ENCODE results near the gene SLC2A6. TPM values are rescaled to one million over a fixed set of nuclear protein-coding genes. Genes with fewer than 3 reads are reported as not detected.

The SLC2A6 gene
- total RNA-seq, 1 experiment from 2014 or later = 18.7 TPM

- no peak overlapping the region for H3K4ac ChIP-seq (ENCODE audit: low read depth, low read length)
- H3K79me2 ChIP-seq (ENCODE audit: insufficient read depth, low read length) = no peaks in the 10 kb centered on the region
- no peak overlapping the region for H2BK15ac ChIP-seq (ENCODE audit: low read depth, low read length)
- no peak overlapping the region for H2AK5ac ChIP-seq (ENCODE audit: insufficient read length, low read length)
- H4K20me1 ChIP-seq (ENCODE audit: control insufficient read depth, insufficient read depth, insufficient read length) = no peaks in the 10 kb centered on the region
- no peaks in the 10 kb centered on the region; the same call in 1 of the 2 replicates for H3K27me3 Mint-ChIP-seq (ENCODE audit: low read depth)
- no peaks in the 10 kb centered on the region for H3K4me1 Mint-ChIP-seq
- no peaks in the 10 kb centered on the region for H3K23me2 ChIP-seq (ENCODE audit: insufficient read length, low read depth, low read length, poor library complexity, severe bottlenecking)
- H3K56ac ChIP-seq (ENCODE audit: insufficient read length, low read depth, low read length) = no peak overlapping the region
- H3K9me3 Mint-ChIP-seq = no peaks in the 10 kb centered on the region
- TF ChIP-seq, protein P1, sequence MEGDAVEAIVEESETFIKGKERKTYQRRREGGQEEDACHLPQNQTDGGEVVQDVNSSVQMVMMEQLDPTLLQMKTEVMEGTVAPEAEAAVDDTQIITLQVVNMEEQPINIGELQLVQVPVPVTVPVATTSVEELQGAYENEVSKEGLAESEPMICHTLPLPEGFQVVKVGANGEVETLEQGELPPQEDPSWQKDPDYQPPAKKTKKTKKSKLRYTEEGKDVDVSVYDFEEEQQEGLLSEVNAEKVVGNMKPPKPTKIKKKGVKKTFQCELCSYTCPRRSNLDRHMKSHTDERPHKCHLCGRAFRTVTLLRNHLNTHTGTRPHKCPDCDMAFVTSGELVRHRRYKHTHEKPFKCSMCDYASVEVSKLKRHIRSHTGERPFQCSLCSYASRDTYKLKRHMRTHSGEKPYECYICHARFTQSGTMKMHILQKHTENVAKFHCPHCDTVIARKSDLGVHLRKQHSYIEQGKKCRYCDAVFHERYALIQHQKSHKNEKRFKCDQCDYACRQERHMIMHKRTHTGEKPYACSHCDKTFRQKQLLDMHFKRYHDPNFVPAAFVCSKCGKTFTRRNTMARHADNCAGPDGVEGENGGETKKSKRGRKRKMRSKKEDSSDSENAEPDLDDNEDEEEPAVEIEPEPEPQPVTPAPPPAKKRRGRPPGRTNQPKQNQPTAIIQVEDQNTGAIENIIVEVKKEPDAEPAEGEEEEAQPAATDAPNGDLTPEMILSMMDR (conservative IDR thresholded peaks at IDR 0.05) = no peak
- H3K27ac ChIP-seq (ENCODE audit: insufficient read length, low read depth, low read length) = no peak overlapping the region
- H3K14ac ChIP-seq (ENCODE audit: insufficient read depth, low read length) = no peak overlapping the region; the same call in 1 of the 2 replicates
- no peak overlapping the region for H3K18ac ChIP-seq (ENCODE audit: insufficient read length, low read depth, low read length)
- no peak overlapping the region for H4K5ac ChIP-seq (ENCODE audit: insufficient read length, low read depth, low read length)
- H2AFZ ChIP-seq (ENCODE audit: low read length) = no peak overlapping the region
- no peak overlapping the region for H4K91ac ChIP-seq (ENCODE audit: insufficient read length, low read depth, low read length)
- H3K79me1 ChIP-seq (ENCODE audit: insufficient read depth, low read depth, low read length, poor library complexity, severe bottlenecking) = no peaks in the 10 kb centered on the region
- H3K36me3 Mint-ChIP-seq (ENCODE audit: insufficient read depth in 1 of 3, low read depth in 3 of 3) = no peaks in the 10 kb centered on the region; a peak in 1 of 7 replicates
- H3K27ac Mint-ChIP-seq = no peak overlapping the region
- H3K4me3 Mint-ChIP-seq = no peak overlapping the region
- no peak overlapping the region for H2BK20ac ChIP-seq (ENCODE audit: low read depth, low read length, poor library complexity, severe bottlenecking)
- H2BK5ac ChIP-seq (ENCODE audit: insufficient read length, low read length) = no peak overlapping the region
- no peak overlapping the region for H2BK12ac ChIP-seq (ENCODE audit: insufficient read length, low read depth, low read length)
- H3K9ac ChIP-seq (ENCODE audit: extremely low read depth, insufficient read length, low read length) = no peak overlapping the region
- no peak overlapping the region for H3K23ac ChIP-seq (ENCODE audit: insufficient read length, low read depth, low read length)
- H3T11ph ChIP-seq (ENCODE audit: low read length) = no peak overlapping the region
- H3K4me1 ChIP-seq (ENCODE audit: insufficient read depth, low read length) = no peaks in the 10 kb centered on the region
- H3K27me3 ChIP-seq (ENCODE audit: insufficient read depth, low read length) = no peaks in the 10 kb centered on the region
- no peak overlapping the region for H4K8ac ChIP-seq (replicated peaks; ENCODE audit: insufficient read length, low read depth, low read length)
- no peaks in the 10 kb centered on the region for H3K9me3 ChIP-seq (ENCODE audit: control insufficient read depth, low read depth, low read length)
- no CpG with 5 or more reads among the region's 8 CpGs for WGBS (ENCODE audit: extremely low coverage, insufficient read length, low lambda C conversion rate)
- no peak for DNase-seq
- H3K4me2 ChIP-seq (ENCODE audit: insufficient read depth, insufficient read length, low read length) = no peak overlapping the region
- H2BK120ac ChIP-seq (ENCODE audit: low read depth, low read length, poor library complexity, severe bottlenecking) = no peak overlapping the region
These were observed 34.9 kb downstream of the SLC2A6 start for GRCh38 chr9:133443982-133444381.
